ENCODE data around the gene EGFLAM. TPM values are rescaled to one million over a fixed set of nuclear protein-coding genes. Genes with fewer than 3 reads are reported as not detected.

The EGFLAM gene
- total RNA-seq, 1 experiment from 2014 or later = 1.1 TPM

GRCh38 chr5:38441453-38442246 is 183.3 kb downstream of the EGFLAM start:
- ChIA-PET CTCF (interaction anchor here (0.6 to 2.6 kb wide), 113 partner anchors 8 to 557 kb away, joined by 3 to 125 read pairs (median 5); partner anchors contain the start of genes LIFR and OSMR), POLR2A (interaction anchor here (0.5 to 1.1 kb wide), 5 partner anchors 66 to 368 kb away, joined by 3 to 5 read pairs (median 3); no protein-coding TSS in a partner anchor)
- peaks cover 4% of the 10 kb centered on the region for H3K4me1 Mint-ChIP-seq
- TF ChIP-seq ZNF396 (CRISPR knock-in tag; IDR thresholded peaks at IDR 0.05; ENCODE audit: borderline replicate concordance) = no peak
- TF ChIP-seq CTCF (IDR thresholded peaks at IDR 0.05) = peak; percentile 86
- no peaks in the 10 kb centered on the region for H3K27me3 Mint-ChIP-seq (ENCODE audit: low read depth)
- H3K9me3 Mint-ChIP-seq = no peaks in the 10 kb centered on the region
- H3K4me3 Mint-ChIP-seq = no peak overlapping the region
- H3K27ac Mint-ChIP-seq = no peak overlapping the region
- DNase-seq (ENCODE audit: low spot score) = peak; percentile 92
- H3K36me3 Mint-ChIP-seq = no peaks in the 10 kb centered on the region
- ATAC-seq = peak; percentile 98

- H3K4me3 Mint-ChIP-seq = no peak overlapping the region
- no peaks in the 10 kb centered on the region for H3K27me3 Mint-ChIP-seq (ENCODE audit: low read depth)
- no peaks in the 10 kb centered on the region for H3K9me3 Mint-ChIP-seq
- ChIA-PET POLR2A (interaction anchor here (0.7 to 1.1 kb wide), 3 partner anchors 355 to 368 kb away, joined by 3 to 5 read pairs (median 3); no protein-coding TSS in a partner anchor), CTCF (interaction anchor here (0.6 to 2.6 kb wide), 106 partner anchors 9 to 557 kb away, joined by 3 to 125 read pairs (median 5); partner anchors contain the start of genes LIFR and OSMR)
- ATAC-seq (no peak), DNase-seq (ENCODE audit: low spot score) (no peak)
- H3K4me1 Mint-ChIP-seq = peaks cover under 1% of the 10 kb centered on the region
- no peak overlapping the region for H3K27ac Mint-ChIP-seq
- H3K36me3 Mint-ChIP-seq = no peaks in the 10 kb centered on the region
- TF ChIP-seq ZNF532 (CRISPR knock-in tag; IDR thresholded peaks at IDR 0.05; ENCODE audit: borderline replicate concordance) (no peak), HMGA2 (CRISPR knock-in tag; IDR thresholded peaks at IDR 0.05) (peak; percentile 94; the same call in 1 of the 2 replicates)
Observed at GRCh38 chr5:38442247-38442573, 183.9 kb downstream of the EGFLAM start.

- Mint-ChIP-seq H3K36me3 (no peaks in the 10 kb centered on the region), H3K27ac (no peak overlapping the region), H3K27me3 (ENCODE audit: low read depth) (no peaks in the 10 kb centered on the region), H3K4me1 (no peaks in the 10 kb centered on the region; the same call in 1 of the 2 replicates), H3K4me3 (no peak overlapping the region), H3K9me3 (no peaks in the 10 kb centered on the region)
- POLR2A ChIA-PET = interaction anchor here (0.6 kb wide), 1 partner anchor 165 kb away, joined by 3 read pairs; no protein-coding TSS in a partner anchor
- CTCF ChIA-PET = interaction anchor here (0.7 to 1.5 kb wide), 3 partner anchors 23 to 557 kb away, joined by 3 to 5 read pairs (median 3); no protein-coding TSS in a partner anchor
- DNase-seq (ENCODE audit: low spot score) (no peak), ATAC-seq (no peak)
- TF ChIP-seq FOXP4 (CRISPR knock-in tag; IDR thresholded peaks at IDR 0.05) = no peak
- TF ChIP-seq AR (CRISPR knock-in tag; IDR thresholded peaks at IDR 0.05) = no peak
- TF ChIP-seq MLX (CRISPR knock-in tag; IDR thresholded peaks at IDR 0.05) = no peak
- TF ChIP-seq ZNF232 (CRISPR knock-in tag; IDR thresholded peaks at IDR 0.05) = no peak
- TF ChIP-seq ATF1 (CRISPR knock-in tag; IDR thresholded peaks at IDR 0.05) = no peak
- TF ChIP-seq FOXP1 (CRISPR knock-in tag; IDR thresholded peaks at IDR 0.05; ENCODE audit: borderline replicate concordance) = no peak
- TF ChIP-seq ZBTB21 (CRISPR knock-in tag; IDR thresholded peaks at IDR 0.05; ENCODE audit: borderline replicate concordance) = no peak
Observed at GRCh38 chr5:38443390-38443789, 185.0 kb downstream of the EGFLAM start.
